ENCODE data around the gene BPIFB6. TPM values are rescaled to one million over a fixed set of nuclear protein-coding genes. Genes with fewer than 3 reads are reported as not detected.

BPIFB6 gene, protein sequence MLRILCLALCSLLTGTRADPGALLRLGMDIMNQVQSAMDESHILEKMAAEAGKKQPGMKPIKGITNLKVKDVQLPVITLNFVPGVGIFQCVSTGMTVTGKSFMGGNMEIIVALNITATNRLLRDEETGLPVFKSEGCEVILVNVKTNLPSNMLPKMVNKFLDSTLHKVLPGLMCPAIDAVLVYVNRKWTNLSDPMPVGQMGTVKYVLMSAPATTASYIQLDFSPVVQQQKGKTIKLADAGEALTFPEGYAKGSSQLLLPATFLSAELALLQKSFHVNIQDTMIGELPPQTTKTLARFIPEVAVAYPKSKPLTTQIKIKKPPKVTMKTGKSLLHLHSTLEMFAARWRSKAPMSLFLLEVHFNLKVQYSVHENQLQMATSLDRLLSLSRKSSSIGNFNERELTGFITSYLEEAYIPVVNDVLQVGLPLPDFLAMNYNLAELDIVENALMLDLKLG
- total RNA-seq = not detected in 2 replicates

DNA sequence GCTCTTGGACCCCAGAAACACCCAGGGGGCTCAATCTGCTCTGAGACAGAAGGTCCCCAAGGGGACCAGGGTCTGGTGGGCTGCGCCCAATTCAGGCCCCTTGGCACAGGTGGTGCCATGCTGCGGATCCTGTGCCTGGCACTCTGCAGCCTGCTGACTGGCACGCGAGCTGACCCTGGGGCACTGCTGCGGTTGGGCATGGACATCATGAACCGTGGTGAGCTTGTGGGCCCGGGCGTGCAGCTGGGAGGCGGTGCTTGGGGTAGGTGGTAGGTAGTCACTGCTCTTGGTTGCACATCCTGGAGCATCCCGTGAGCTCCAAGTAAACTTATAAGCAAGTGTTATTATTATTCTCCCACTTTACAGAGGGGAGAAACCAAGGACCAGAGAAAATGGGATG lies at the start of gene BPIFB6:
TSS of gene BPIFB6 (plus strand) at position 118 of the 400 bp plus-strand sequence. CDS start at position 118, 0 bp downstream.

DNA sequence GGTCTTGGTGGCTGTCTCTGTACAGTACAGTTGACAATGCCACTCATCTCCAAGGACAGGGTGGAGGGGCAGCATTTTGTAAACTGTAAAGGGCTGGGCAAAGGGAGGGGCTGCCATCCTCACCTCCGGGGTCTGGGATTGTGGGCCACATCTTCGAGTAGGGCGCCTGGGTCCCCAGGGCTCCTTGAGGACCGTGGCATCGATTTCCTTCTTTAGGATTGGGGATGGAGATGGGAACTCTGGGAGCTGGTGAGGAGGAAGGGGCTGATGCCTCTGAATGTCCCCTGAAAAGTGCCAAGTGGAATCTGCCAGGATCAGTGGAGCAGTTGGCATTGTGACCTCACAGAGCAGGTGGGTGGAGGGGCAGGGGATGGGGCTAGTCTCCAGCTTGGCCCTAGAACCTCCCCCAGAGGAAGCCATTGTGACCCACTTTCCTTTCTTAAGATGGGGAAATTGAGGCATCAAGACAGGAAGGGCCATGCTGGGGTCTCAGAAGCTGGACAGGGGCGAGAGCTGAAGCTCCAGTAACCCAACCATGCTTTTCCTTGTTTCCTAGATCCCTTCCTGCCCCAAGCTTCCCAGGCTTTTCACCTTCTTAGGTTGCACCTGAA lies 27.2 kb upstream of the BPIFB6 start, which contains the start of gene SUN5:
TSS of gene SUN5 (minus strand) at position 293 of the 611 bp plus-strand sequence. CDS start at position 200, 93 bp downstream.

DNA sequence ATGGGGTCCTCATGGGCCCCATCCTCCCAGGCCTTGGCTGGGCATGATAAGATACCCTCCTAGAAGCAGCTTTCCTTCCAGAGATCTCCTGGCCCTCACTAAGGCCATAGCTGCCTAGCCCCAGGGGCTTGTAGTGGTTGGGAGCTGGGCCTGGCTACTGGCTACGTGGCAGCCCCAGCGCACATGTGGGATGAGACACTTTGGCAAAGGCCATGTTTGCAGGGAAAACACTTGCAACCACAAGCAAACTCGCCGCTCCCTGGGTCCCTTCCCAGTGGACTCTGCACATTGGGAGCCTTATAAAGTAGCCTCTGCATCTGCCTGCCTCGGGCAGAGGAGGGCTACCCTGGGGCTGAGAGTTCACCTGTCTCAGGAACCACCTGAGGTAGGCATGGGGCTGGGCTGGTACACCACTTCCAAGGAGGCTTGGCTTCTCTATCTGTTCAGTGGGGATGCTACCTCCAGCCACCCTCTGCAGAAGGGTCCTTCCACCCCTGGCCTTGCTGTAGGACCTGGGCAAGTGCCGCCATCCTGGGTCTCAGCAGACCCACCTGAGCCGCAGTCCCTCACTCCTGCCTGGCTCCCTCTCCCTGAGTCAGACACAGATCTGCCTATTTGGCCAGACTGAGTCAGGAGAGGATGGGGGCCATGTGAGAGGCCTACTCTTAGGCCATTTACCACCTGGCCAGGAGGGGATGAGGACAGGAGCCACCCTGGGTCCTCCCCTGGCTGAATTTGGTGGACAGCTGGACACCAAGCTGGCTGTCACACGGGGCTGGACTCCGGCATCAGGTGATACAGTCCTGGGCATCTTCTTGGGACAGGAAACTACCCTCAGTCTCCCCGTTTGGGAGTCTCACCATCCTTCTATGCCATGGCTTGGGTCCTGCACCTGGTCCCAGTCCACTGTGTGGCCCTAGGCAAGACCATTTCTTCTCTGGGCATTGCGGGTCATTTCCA lies 23.8 kb upstream of the BPIFB6 start, which contains the start of gene BPIFB2:
TSS of gene BPIFB2 (plus strand) at position 329 of the 960 bp plus-strand sequence. CDS start 871 bp downstream, outside the sequence.

DNA sequence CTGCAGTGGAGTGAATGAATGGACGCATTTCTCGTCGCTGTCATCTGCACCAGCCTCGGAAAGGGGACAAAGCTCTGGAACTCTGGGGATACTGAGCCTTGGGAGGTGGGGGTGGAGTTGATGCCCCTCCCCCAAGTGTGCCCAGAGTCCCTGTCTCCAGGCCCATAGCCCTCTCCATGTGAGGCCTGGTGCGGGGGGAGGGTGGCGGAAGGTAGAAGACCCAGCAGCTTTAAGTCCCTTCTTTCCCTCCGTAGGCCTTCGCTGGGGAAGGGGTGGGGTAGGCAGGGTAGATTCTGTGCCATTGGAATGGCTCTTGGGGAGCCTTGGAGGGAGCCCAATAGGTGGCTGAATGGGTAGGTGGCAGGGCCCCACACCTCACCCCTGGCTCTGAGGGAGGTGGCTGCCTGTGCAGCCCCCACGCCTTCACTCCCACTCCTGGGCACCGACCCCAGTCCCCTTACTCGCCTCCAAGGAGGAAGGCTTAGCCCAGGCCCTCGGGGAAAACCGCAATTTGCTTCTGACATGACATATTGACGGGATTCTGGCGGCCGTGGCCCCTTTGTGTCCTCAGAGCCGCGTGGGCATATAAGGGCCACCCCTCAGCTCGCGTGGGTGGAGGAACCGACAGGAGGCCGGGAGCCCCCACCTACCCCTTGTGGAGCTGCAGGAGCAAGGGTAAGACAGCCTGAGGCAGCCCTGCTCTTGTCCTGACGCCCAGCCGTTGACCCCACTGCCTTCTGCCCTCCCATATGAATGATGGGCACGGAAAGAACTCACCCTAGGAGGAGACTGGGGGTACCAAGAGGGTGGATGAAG lies 22.1 kb downstream of the BPIFB6 start, which contains the start of gene BPIFB3:
TSS of gene BPIFB3 (plus strand) at position 613 of the 816 bp plus-strand sequence. CDS start 1,533 bp downstream, outside the sequence.

DNA sequence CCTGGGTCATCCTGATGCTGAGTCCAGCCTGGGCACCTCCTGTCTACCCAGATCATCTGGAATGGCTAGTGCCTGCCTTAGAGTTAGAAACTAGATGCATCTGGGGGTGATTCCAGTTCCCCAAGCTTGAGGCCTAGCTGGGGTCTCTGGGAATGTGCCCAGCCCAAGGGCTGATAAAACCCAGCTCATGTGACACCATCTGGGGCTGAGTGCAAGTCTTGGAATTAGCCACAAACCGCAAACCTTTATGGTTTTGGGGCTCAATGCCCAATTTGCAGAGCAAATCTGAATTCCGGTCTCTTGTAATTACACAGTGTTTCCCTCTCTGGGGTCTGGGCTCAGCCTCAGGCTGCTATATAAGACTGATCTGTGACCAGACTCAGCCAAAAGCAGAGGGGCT lies 47.8 kb downstream of the BPIFB6 start, which contains the start of gene BPIFB4:
TSS of gene BPIFB4 (plus strand) at position 385 of the 400 bp plus-strand sequence. CDS start 1,884 bp downstream, outside the sequence.

Other genes with a start within 250 kb of the BPIFB6 start
- 74.8 and 79.7 TPM in 2 replicates for gene MAPRE1, start 211.7 kb upstream of the BPIFB6 start, total RNA-seq
- 0.33 TPM in 1 of 2 replicates, not detected in the other for gene EFCAB8, start 172.7 kb upstream of the BPIFB6 start, total RNA-seq
- gene SUN5, start 27.2 kb upstream of the BPIFB6 start, total RNA-seq = not detected in 2 replicates
- not detected in 2 replicates for gene BPIFB2, start 23.9 kb upstream of the BPIFB6 start, total RNA-seq
- gene BPIFB3, start 22.3 kb downstream of the BPIFB6 start, total RNA-seq = not detected in 2 replicates
- not detected in 2 replicates for gene BPIFB4, start 48.0 kb downstream of the BPIFB6 start, total RNA-seq
- not detected in 2 replicates for gene BPIFA2, start 136.5 kb downstream of the BPIFB6 start, total RNA-seq
- not detected in 2 replicates for gene BPIFA3, start 185.7 kb downstream of the BPIFB6 start, total RNA-seq
- gene BPIFA1, start 204.3 kb downstream of the BPIFB6 start, total RNA-seq = not detected in 2 replicates

All from smooth muscle cell of the pulmonary artery (primary cell).